Activated CD4-positive, alpha-beta T cell treated with anti-CD3 and anti-CD28 coated beads, Interleukin-2, amount 10 ng/mL, durations not matched to agents 7 days and 5 days (primary cell): ENCODE results near the gene RBM15B. TPM values are rescaled to one million over a fixed set of nuclear protein-coding genes. Genes with fewer than 3 reads are reported as not detected.

Experiments used
- CTCF ChIA-PET: fragments of 350-600 bp; sonication (Branson Sonifier 250); formaldehyde crosslinking; loops from one replicate; lab custom pipeline; 2021; ENCODE audit warnings: antibody characterized with exemption; lab: Charles Lee
- POLR2A ChIA-PET: fragments of 350-600 bp; sonication (Branson Sonifier 250); formaldehyde crosslinking; loops from one replicate; lab custom pipeline; 2021; ENCODE audit warnings: antibody characterized with exemption; lab: Charles Lee
- DNase-seq: peaks from one replicate; pipeline ENCODE4 v3.0.0-alpha.2; 2020
- H3K27ac Mint-ChIP-seq: one replicate; pipeline ENCODE4 v1.8.0; 2021; ENCODE audit warnings: mild to moderate bottlenecking, moderate library complexity, mixed read lengths
- H3K27me3 Mint-ChIP-seq: one replicate; pipeline ENCODE4 v1.8.0; 2021; ENCODE audit warnings: mixed read lengths
- H3K36me3 Mint-ChIP-seq: one replicate; pipeline ENCODE4 v1.8.0; 2021; ENCODE audit warnings: low read depth, mixed read lengths
- H3K4me1 Mint-ChIP-seq: one replicate; pipeline ENCODE4 v1.8.0; 2021; ENCODE audit warnings: mixed read lengths
- H3K4me3 Mint-ChIP-seq: one replicate; pipeline ENCODE4 v1.8.0; 2021; ENCODE audit warnings: mild to moderate bottlenecking, moderate library complexity, mixed read lengths
- H3K9me3 Mint-ChIP-seq: one replicate; pipeline ENCODE4 v1.8.0; 2021; ENCODE audit warnings: mixed read lengths
- total RNA-seq, 2 experiments: library from RNA; stranded (reverse); gene quantifications; one replicate each; pipeline ENCODE4 v1.2.3, GENCODE V29; 2021

Gene RBM15B, protein sequence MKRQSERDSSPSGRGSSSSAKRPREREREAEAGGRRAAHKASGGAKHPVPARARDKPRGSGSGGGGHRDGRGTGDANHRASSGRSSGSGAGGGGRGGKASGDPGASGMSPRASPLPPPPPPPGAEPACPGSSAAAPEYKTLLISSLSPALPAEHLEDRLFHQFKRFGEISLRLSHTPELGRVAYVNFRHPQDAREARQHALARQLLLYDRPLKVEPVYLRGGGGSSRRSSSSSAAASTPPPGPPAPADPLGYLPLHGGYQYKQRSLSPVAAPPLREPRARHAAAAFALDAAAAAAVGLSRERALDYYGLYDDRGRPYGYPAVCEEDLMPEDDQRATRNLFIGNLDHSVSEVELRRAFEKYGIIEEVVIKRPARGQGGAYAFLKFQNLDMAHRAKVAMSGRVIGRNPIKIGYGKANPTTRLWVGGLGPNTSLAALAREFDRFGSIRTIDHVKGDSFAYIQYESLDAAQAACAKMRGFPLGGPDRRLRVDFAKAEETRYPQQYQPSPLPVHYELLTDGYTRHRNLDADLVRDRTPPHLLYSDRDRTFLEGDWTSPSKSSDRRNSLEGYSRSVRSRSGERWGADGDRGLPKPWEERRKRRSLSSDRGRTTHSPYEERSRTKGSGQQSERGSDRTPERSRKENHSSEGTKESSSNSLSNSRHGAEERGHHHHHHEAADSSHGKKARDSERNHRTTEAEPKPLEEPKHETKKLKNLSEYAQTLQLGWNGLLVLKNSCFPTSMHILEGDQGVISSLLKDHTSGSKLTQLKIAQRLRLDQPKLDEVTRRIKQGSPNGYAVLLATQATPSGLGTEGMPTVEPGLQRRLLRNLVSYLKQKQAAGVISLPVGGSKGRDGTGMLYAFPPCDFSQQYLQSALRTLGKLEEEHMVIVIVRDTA
- 10 to 100 TPM; 29.0 to 29.8 TPM for total RNA-seq

- CTCF ChIA-PET, result interaction anchor here (0.9 to 2.9 kb wide), 10 partner anchors 10 to 820 kb away, joined by 3 to 18 read pairs (median 4); partner anchors contain the start of genes DCAF1, HEMK1 and MAPKAPK3
- Mint-ChIP-seq H3K36me3 (peaks cover 49% of the 10 kb centered on the region), H3K4me1 (peaks cover 78% of the 10 kb centered on the region), H3K27ac (peak within 1 kb of the TSS; percentile 93), H3K4me3 (peak within 1 kb of the TSS; percentile 83), H3K27me3 (no peaks in the 10 kb centered on the region), H3K9me3 (no peaks in the 10 kb centered on the region)
- peak; percentile 97 for DNase-seq
- POLR2A ChIA-PET, result no interaction called here
Measured at GRCh38 chr3:51391075-51391565, at the start of gene RBM15B. RBM15B (plus strand) TSS chr3:51391285; CDS start chr3:51391400, 115 bp downstream.

- ChIA-PET POLR2A (no interaction called here), CTCF (interaction anchor here (0.5 to 1.1 kb wide), 4 partner anchors 8 to 664 kb away, joined by 3 to 4 read pairs (median 4); no protein-coding TSS in a partner anchor)
- no peak for DNase-seq
Measured at GRCh38 chr3:51343918-51344687, 47.0 kb upstream of the RBM15B start.

DNA sequence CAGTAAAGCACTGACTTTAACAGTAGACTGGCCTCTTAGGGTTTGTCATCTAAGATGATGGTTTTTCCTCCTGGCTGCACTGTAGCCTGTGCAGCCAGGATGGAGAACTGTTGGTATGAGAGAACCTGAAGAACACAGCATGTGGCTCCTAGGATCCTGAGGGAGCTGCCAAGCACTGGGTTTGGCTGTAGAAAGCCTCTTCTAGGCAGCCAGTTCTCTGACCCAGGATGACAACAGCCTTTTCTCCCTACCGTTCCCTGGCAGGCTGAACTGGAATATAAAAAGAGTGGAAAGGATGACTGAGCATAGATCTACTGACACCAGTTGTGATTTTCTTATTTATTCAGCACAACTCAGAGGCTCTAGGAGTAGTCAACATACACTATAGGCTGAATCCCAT, 40.3 kb upstream of the RBM15B start:
- Mint-ChIP-seq H3K4me3 (no peak overlapping the region), H3K27ac (no peak overlapping the region), H3K27me3 (no peaks in the 10 kb centered on the region), H3K4me1 (no peaks in the 10 kb centered on the region), H3K36me3 (no peaks in the 10 kb centered on the region), H3K9me3 (peaks cover 4% of the 10 kb centered on the region)
- POLR2A ChIA-PET, result no interaction called here
- no peak for DNase-seq
- CTCF ChIA-PET, result no interaction called here

More at GRCh38 chr3:51343918-51344687, 47.0 kb upstream of the RBM15B start:
- Mint-ChIP-seq H3K4me1 (no peaks in the 10 kb centered on the region), H3K4me3 (no peak overlapping the region), H3K9me3 (no peaks in the 10 kb centered on the region), H3K27me3 (no peaks in the 10 kb centered on the region), H3K27ac (no peak overlapping the region), H3K36me3 (no peaks in the 10 kb centered on the region)

- CTCF ChIA-PET, result no interaction called here
- no peak overlapping the region for H3K4me3 Mint-ChIP-seq
- peaks cover 4% of the 10 kb centered on the region for H3K9me3 Mint-ChIP-seq
Measured at GRCh38 chr3:51353131-51353530, 38.0 kb upstream of the RBM15B start.

DNA sequence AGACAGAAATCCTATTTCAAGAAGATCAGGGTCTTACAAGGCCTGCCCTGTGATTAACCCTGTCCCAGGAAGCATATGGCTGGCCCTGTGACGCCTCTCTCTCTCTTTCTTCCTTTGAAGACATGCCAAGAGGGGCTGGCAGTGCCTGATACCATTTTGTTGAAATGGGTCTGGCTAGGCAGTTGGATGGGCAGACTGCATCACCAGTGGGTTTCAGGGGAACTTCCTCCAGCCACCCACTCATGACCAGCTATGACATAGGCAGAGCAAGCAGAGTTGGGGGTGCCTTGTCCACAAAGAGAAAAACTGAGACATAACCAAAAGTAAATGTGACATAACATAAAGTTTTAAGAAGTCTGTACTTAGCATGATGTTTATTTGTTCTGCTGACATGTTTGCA, 37.4 kb upstream of the RBM15B start:
- peaks cover 4% of the 10 kb centered on the region for H3K9me3 Mint-ChIP-seq
- no peaks in the 10 kb centered on the region for H3K36me3 Mint-ChIP-seq
- CTCF ChIA-PET, result no interaction called here

More at GRCh38 chr3:51353131-51353530, 38.0 kb upstream of the RBM15B start:
- no peak overlapping the region for H3K27ac Mint-ChIP-seq
- no peak for DNase-seq
- no peaks in the 10 kb centered on the region for H3K36me3 Mint-ChIP-seq
- POLR2A ChIA-PET, result no interaction called here
- no peaks in the 10 kb centered on the region for H3K4me1 Mint-ChIP-seq
- H3K27me3 Mint-ChIP-seq, result no peaks in the 10 kb centered on the region

DNA sequence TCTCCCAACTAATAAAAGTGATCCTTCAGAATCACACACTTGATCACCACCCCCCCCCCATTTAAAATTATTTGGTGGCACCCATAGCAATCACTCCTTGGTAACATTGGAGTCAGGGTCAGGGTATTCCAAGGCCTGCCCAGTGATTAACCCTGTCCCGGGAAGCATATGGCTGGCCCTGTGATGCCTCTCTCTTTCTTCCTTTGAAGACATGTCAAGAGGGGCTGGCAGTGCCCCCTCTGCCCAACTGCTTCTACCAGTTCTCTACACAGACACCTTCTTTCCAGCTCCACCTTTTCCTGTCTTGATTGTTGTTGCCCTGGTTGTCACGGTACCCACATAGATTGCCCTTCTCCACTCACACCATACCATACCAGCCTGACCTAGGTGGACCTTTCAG, 36.9 kb upstream of the RBM15B start:
- Mint-ChIP-seq H3K9me3 (peaks cover 4% of the 10 kb centered on the region), H3K36me3 (no peaks in the 10 kb centered on the region), H3K4me1 (no peaks in the 10 kb centered on the region), H3K4me3 (no peak overlapping the region), H3K27ac (no peak overlapping the region), H3K27me3 (no peaks in the 10 kb centered on the region)
- CTCF ChIA-PET, result no interaction called here
- POLR2A ChIA-PET, result no interaction called here
- DNase-seq, result no peak

More for the DNA sequence above, 37.4 kb upstream of the RBM15B start:
- Mint-ChIP-seq H3K4me1 (no peaks in the 10 kb centered on the region), H3K27ac (no peak overlapping the region), H3K27me3 (no peaks in the 10 kb centered on the region), H3K4me3 (no peak overlapping the region)
- POLR2A ChIA-PET, result no interaction called here
- no peak for DNase-seq

- H3K9me3 Mint-ChIP-seq, result no peaks in the 10 kb centered on the region
- no peak for DNase-seq
- no peak overlapping the region for H3K27ac Mint-ChIP-seq
- ChIA-PET CTCF (interaction anchor here (1.5 kb wide), 1 partner anchor 17 kb away, joined by 3 read pairs; no protein-coding TSS in a partner anchor), POLR2A (no interaction called here)
- no peak overlapping the region for H3K4me3 Mint-ChIP-seq
- no peaks in the 10 kb centered on the region for H3K27me3 Mint-ChIP-seq
- no peaks in the 10 kb centered on the region for H3K4me1 Mint-ChIP-seq
- H3K36me3 Mint-ChIP-seq, result no peaks in the 10 kb centered on the region
Measured at GRCh38 chr3:51354731-51355615, 36.1 kb upstream of the RBM15B start.

DNA sequence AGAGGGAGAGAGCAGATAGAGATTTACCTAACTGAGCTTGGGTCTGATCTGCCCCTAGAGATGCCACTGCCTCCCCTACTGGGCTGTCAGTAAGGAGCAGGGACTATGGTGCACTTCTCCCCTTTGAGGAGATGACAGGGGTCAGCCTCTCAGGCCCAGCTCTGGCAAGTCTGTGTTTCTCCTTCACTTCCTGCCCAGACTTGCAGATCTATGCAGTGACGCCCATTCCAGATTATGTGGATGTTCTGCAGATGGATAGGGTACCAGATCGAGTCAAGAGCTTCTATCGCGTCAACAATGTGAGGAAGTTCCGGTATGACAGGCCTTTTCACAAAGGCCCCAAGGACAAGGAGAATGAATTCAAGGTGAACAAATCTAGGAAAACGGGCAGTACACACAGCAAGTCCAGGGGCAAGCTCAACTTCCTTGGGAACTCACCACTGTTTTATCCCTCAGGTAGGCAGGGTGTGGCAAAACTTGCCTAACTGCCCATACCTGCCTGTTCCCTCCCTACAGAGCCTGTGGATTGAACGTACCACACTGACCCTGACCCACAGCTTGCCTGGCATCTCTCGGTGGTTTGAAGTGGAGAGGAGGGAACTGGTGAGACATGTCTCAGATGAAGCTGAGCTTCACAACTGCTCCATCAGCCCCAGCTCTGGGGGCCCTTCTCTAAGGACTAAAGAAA, 35.0 kb upstream of the RBM15B start:
- no peak for DNase-seq
- H3K4me3 Mint-ChIP-seq, result no peak overlapping the region
- ChIA-PET POLR2A (no interaction called here), CTCF (interaction anchor here (0.7 to 1.5 kb wide), 2 partner anchors 16 to 40 kb away, joined by 3 to 5 read pairs; no protein-coding TSS in a partner anchor)
- H3K4me1 Mint-ChIP-seq, result no peaks in the 10 kb centered on the region
- H3K27ac Mint-ChIP-seq, result no peak overlapping the region
- H3K9me3 Mint-ChIP-seq, result no peaks in the 10 kb centered on the region
- H3K36me3 Mint-ChIP-seq, result no peaks in the 10 kb centered on the region
- H3K27me3 Mint-ChIP-seq, result no peaks in the 10 kb centered on the region

- no peak for DNase-seq
- CTCF ChIA-PET, result no interaction called here
- POLR2A ChIA-PET, result no interaction called here
- H3K4me1 Mint-ChIP-seq, result no peaks in the 10 kb centered on the region
- no peaks in the 10 kb centered on the region for H3K27me3 Mint-ChIP-seq
- H3K27ac Mint-ChIP-seq, result no peak overlapping the region
- no peaks in the 10 kb centered on the region for H3K36me3 Mint-ChIP-seq
- no peaks in the 10 kb centered on the region for H3K9me3 Mint-ChIP-seq
- no peak overlapping the region for H3K4me3 Mint-ChIP-seq
Measured at GRCh38 chr3:51357856-51358255, 33.2 kb upstream of the RBM15B start.

DNA sequence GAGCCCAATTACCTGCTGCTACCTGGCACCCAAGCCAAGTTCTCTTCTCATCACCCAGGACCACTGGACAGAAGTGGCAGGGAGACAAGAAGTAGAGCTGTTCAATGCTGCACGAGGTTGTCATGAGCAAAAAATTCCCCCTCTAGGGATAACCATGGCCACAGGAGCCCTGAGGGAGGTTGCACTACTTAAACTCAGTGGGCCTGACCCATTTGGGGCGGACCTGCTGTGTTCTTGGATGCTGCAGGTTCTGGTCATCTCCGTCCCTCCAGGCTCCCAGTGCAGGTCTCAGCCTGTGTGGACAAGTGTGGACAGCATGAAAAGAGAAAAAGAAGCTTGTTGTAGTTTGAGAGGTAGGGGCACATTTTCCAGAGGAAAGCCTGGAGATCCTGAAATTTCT, 32.1 kb upstream of the RBM15B start:
- CTCF ChIA-PET, result interaction anchor here (1.3 kb wide), 1 partner anchor 9 kb away, joined by 4 read pairs; no protein-coding TSS in a partner anchor
- Mint-ChIP-seq H3K9me3 (no peaks in the 10 kb centered on the region), H3K27ac (no peak overlapping the region), H3K36me3 (no peaks in the 10 kb centered on the region), H3K4me1 (no peaks in the 10 kb centered on the region), H3K4me3 (no peak overlapping the region), H3K27me3 (no peaks in the 10 kb centered on the region)
- POLR2A ChIA-PET, result interaction anchor here (0.7 kb wide), 1 partner anchor 53 kb away, joined by 7 read pairs; no protein-coding TSS in a partner anchor
- no peak for DNase-seq

- ChIA-PET CTCF (no interaction called here), POLR2A (no interaction called here)
- no peaks in the 10 kb centered on the region for H3K4me1 Mint-ChIP-seq
- no peak for DNase-seq
- peaks cover 5% of the 10 kb centered on the region for H3K27me3 Mint-ChIP-seq
- no peak overlapping the region for H3K4me3 Mint-ChIP-seq
- H3K9me3 Mint-ChIP-seq, result no peaks in the 10 kb centered on the region
- H3K27ac Mint-ChIP-seq, result no peak overlapping the region
- no peaks in the 10 kb centered on the region for H3K36me3 Mint-ChIP-seq
Measured at GRCh38 chr3:51360806-51361205, 30.3 kb upstream of the RBM15B start.
